K562 (cell line): ENCODE results near the gene LMLN. TPM values are rescaled to one million over a fixed set of nuclear protein-coding genes. Genes with fewer than 3 reads are reported as not detected.

Source experiments
- ATAC-seq: fragments of 200-7000 bp; cut with Tn5 transposase; 3 replicates; pipeline ENCODE4 v1.9.1; 2020; ENCODE audit warnings: moderate library complexity
- BruUV-seq: library from RNA; stranded (reverse); fragments of 400-500 nt; replicated peaks from 2 replicates; lab custom pipeline; 2021; lab: Mats Ljungman, UMichigan
- CTCF ChIA-PET: fragments of 300-600 bp; formaldehyde crosslinking; extraction: SDS; loops from one replicate; lab custom pipeline; 2021; ENCODE audit warnings: low intra/inter-chr PET ratio; lab: Yijun Ruan, JAX
- POLR2A ChIA-PET: fragments of 300-600, 350-650 bp; sonication (Branson Sonifier 250); formaldehyde crosslinking; extraction: SDS; loops from one replicate; lab custom pipeline; 2021; ENCODE audit warnings: antibody characterized with exemption, inconsistent platforms; lab: Yijun Ruan, JAX
- DNase-seq, 4 experiments: peaks; one replicate each; pipeline versions ENCODE4 v3.0.0 to v3.0.0-alpha.2; 2011 to 2018; ENCODE audit warnings: low spot score in 3 of 4, mixed read lengths in 3 of 4; ENCODE audit errors: extremely low read depth in 1 of 4
- FAIRE-seq: peaks from 2 replicates; lab custom pipeline; 2011; peaks lifted over from hg19 to GRCh38; lab: Jason Lieb, UNC
- H2AFZ ChIP-seq: 2 replicates; pipeline ENCODE4 v1.6.0; 2011; ENCODE audit warnings: low read depth, low read length, control low read depth, inconsistent platforms
- H3K27ac ChIP-seq: fragments of 200-600 bp; 3 replicates; pipeline ENCODE4 v1.8.0; 2011; ENCODE audit warnings: low read depth, mild to moderate bottlenecking, control low read depth, inconsistent platforms, low read length, moderate library complexity, mixed read lengths; ENCODE audit errors: extremely low read depth
- H3K27me3 ChIP-seq, 2 experiments: fragments of 300-600 bp in 1 of 2; 2 replicates in 1 of 2; 3 replicates in 1 of 2; pipeline versions ENCODE4 v1.6.0 to v1.8.0; 2011; ENCODE audit warnings: inconsistent platforms in 2 of 2, low read length in 2 of 2, mild to moderate bottlenecking in 1 of 2, mixed read lengths in 1 of 2, moderate library complexity in 1 of 2; ENCODE audit not compliant: control insufficient read depth in 2 of 2, insufficient read depth in 2 of 2
- H3K36me3 ChIP-seq: fragments of 300-600 bp; 3 replicates; pipeline ENCODE4 v1.8.0; 2011; ENCODE audit warnings: mild to moderate bottlenecking, low read length, inconsistent platforms; ENCODE audit not compliant: control insufficient read depth, insufficient read depth
- H3K4me1 ChIP-seq, 2 experiments: fragments of 200-600 bp in 1 of 2; replicated peaks in 1 of 2; 2 replicates in 1 of 2; 3 replicates in 1 of 2; pipeline versions ENCODE4 v1.5.1 to v1.8.0; 2011; ENCODE audit warnings: inconsistent platforms in 2 of 2, low read length in 2 of 2, mild to moderate bottlenecking in 1 of 2, mixed read lengths in 1 of 2, moderate library complexity in 1 of 2; ENCODE audit not compliant: control insufficient read depth in 2 of 2, insufficient read depth in 2 of 2
- H3K4me2 ChIP-seq: 2 replicates; pipeline ENCODE4 v1.6.1; 2011; ENCODE audit warnings: low read length, control low read depth, inconsistent platforms, mixed read lengths; ENCODE audit not compliant: insufficient read depth
- H3K4me3 ChIP-seq: fragments of 200-600 bp; sonication (generic), shearing (Covaris generic); 2 replicates; pipeline ENCODE4 v1.5.1; 2016; ENCODE audit warnings: control low read depth, inconsistent platforms
- H3K79me2 ChIP-seq: fragments of 200-600 bp; 3 replicates; pipeline ENCODE4 v1.8.0; 2011; ENCODE audit warnings: low read length, inconsistent platforms; ENCODE audit not compliant: control insufficient read depth, insufficient read depth
- H3K9ac ChIP-seq, 2 experiments: 2 replicates each; pipeline versions ENCODE4 v1.6.0 to v1.6.1; 2011; ENCODE audit warnings: low read depth in 2 of 2, low read length in 2 of 2, control low read depth in 1 of 2, inconsistent platforms in 1 of 2, mild to moderate bottlenecking in 1 of 2, mixed read lengths in 1 of 2; ENCODE audit not compliant: insufficient read depth in 1 of 2
- H3K9me1 ChIP-seq: one replicate; pipeline ENCODE4 v1.6.0; 2011; ENCODE audit warnings: inconsistent platforms, mild to moderate bottlenecking, low read length, moderate library complexity; ENCODE audit not compliant: control insufficient read depth, insufficient read depth
- H3K9me3 ChIP-seq: replicated peaks from 2 replicates; pipeline ENCODE4 v1.5.1; 2011; ENCODE audit warnings: low read depth, low read length, inconsistent platforms; ENCODE audit not compliant: control insufficient read depth, insufficient read depth
- H4K20me1 ChIP-seq: replicated peaks from 2 replicates; pipeline ENCODE4 v1.6.1; 2011; ENCODE audit warnings: low read length, inconsistent platforms, mixed read lengths; ENCODE audit not compliant: control insufficient read depth, insufficient read depth
- BCLAF1 ChIP-seq, 2 experiments: fragments of 450-650 bp in 1 of 2; IDR thresholded peaks; 2 replicates each; pipeline ENCODE4 v1.6.1; 2011 to 2017; ENCODE audit warnings: low read depth in 2 of 2, antibody characterized with exemption in 1 of 2, borderline replicate concordance in 1 of 2, low read length in 1 of 2, mild to moderate bottlenecking in 1 of 2, mixed read lengths in 1 of 2; ENCODE audit not compliant: control insufficient read depth in 1 of 2
- GATA2 ChIP-seq: sonication (generic); formaldehyde crosslinking; IDR thresholded peaks from 2 replicates; pipeline ENCODE4 v1.4.0; 2020; ENCODE audit warnings: mild to moderate bottlenecking, missing genetic modification reagents
- HDAC3 ChIP-seq: fragments of 450-650 bp; IDR thresholded peaks from 2 replicates; pipeline ENCODE4 v1.6.1; 2018; ENCODE audit warnings: borderline replicate concordance, mild to moderate bottlenecking, moderate library complexity; ENCODE audit not compliant: partially characterized antibody
- HMBOX1 ChIP-seq: sonication (generic); IDR thresholded peaks from 2 replicates; pipeline ENCODE4 v1.6.1; 2016
- LARP7 ChIP-seq: fragments of 450-650 bp; IDR thresholded peaks from 2 replicates; pipeline ENCODE4 v1.6.1; 2016
- POLR2AphosphoS5 ChIP-seq: IDR thresholded peaks from 2 replicates; pipeline ENCODE4 v1.6.1; 2011; ENCODE audit warnings: mild to moderate bottlenecking, low read depth, low read length, moderate library complexity; ENCODE audit not compliant: control insufficient read depth, insufficient read depth
- POLR2B ChIP-seq: fragments of 450-650 bp; IDR thresholded peaks from 2 replicates; pipeline ENCODE4 v1.6.1; 2018; ENCODE audit warnings: low read depth; ENCODE audit not compliant: partially characterized antibody
- PREB ChIP-seq: sonication (generic); formaldehyde crosslinking; IDR thresholded peaks from 2 replicates; pipeline ENCODE4 v1.8.1; 2023; ENCODE audit warnings: mild to moderate bottlenecking, missing genetic modification reagents
- RAD21 ChIP-seq, 2 experiments: fragments of 250-450 bp in 1 of 2; fragments of 450-650 bp in 1 of 2; sonication (Bioruptor Pico) in 1 of 2; formaldehyde crosslinking in 1 of 2; IDR thresholded peaks in 1 of 2; conservative IDR thresholded peaks in 1 of 2; 2 replicates each; pipeline versions ENCODE4 v1.4.0 to v1.8.0; 2020 to 2022; ENCODE audit warnings: mild to moderate bottlenecking in 2 of 2, moderate library complexity in 1 of 2
- SRSF7 ChIP-seq: fragments of 200-400 bp; formaldehyde crosslinking; optimal IDR thresholded peaks from 2 replicates; pipeline ENCODE3; 2017; ENCODE audit warnings: mild to moderate bottlenecking, low read depth, low read length
- SUPT5H ChIP-seq: fragments of 450-650 bp; IDR thresholded peaks from 2 replicates; pipeline ENCODE4 v1.6.1; 2016
- ZBTB17 ChIP-seq: fragments of 450-650 bp; formaldehyde crosslinking; IDR thresholded peaks from 2 replicates; pipeline ENCODE4 v1.4.0; 2020; ENCODE audit warnings: mild to moderate bottlenecking
- ZFX ChIP-seq: sonication (generic); formaldehyde crosslinking; IDR thresholded peaks from 2 replicates; pipeline ENCODE4 v1.8.0; 2022; ENCODE audit warnings: mild to moderate bottlenecking, missing genetic modification reagents, moderate library complexity
- WGBS: fragments of 100-300 bp; shearing (Covaris generic); methylation state at CpG from one replicate; pipeline ENCODE4 v1.1.6; 2016; ENCODE audit warnings: low coverage, mixed read lengths; ENCODE audit not compliant: insufficient coverage; ENCODE audit errors: missing lambda C conversion rate; 5-methylcytosine and 5-hydroxymethylcytosine counted together
- in situ Hi-C: fragments of 300-500 bp; cut with MboI; formaldehyde crosslinking; loops from 4 replicates; pipeline ENCODE4 v1.15.0; 2018; ENCODE audit warnings: inconsistent platforms, mixed read lengths
- intact Hi-C: fragments of 100-400 bp; cut with micrococcal nuclease; formaldehyde crosslinking; loops from 2 replicates; pipeline ENCODE4 v1.14.2; 2022
- polyA plus RNA-seq, 8 experiments: library from polyadenylated mRNA; depleted of rRNA in 4 of 8; stranded (reverse) in 5 of 8; unstranded in 3 of 8; fragments of >200 nt; fragmentation: Nextera tagmentation in 2 of 8; fragmentation: Illumina TruSeq in 1 of 8; extraction: Ambion mirVana in 2 of 8; extraction: Trizol in 1 of 8; gene quantifications; 2 replicates each; pipeline versions ENCODE4 v1.2.1 to v1.2.3, GENCODE V29; 2011 to 2014; ENCODE audit warnings: inconsistent platforms in 1 of 8, missing spikeins in 1 of 8
- total RNA-seq, 7 experiments: library from RNA; depleted of rRNA in 6 of 7; stranded (reverse); fragments of >200 nt in 6 of 7; fragmentation: Illumina TruSeq in 2 of 7; extraction: Trizol in 2 of 7; gene quantifications; 2 replicates each; pipeline versions ENCODE4 v1.2.1 to v1.2.3, GENCODE V29; 2011 to 2021; ENCODE audit warnings: low replicate concordance in 1 of 7
- TF ChIP-seq, protein P1 (sequence below), 2 experiments: IDR thresholded peaks; 2 replicates each; pipeline ENCODE4 v1.6.1; 2012; ENCODE audit warnings: improper control_type of control experiment in 2 of 2, low read depth in 2 of 2, low read length in 2 of 2, borderline replicate concordance in 1 of 2

LMLN gene
- total and polyA plus RNA-seq, 9 of the 15 experiments (the other 6 are each of a cell fraction or from before 2014, with no cell fraction given), result 2.2 to 15.9 (median 6.9) TPM

DNA sequence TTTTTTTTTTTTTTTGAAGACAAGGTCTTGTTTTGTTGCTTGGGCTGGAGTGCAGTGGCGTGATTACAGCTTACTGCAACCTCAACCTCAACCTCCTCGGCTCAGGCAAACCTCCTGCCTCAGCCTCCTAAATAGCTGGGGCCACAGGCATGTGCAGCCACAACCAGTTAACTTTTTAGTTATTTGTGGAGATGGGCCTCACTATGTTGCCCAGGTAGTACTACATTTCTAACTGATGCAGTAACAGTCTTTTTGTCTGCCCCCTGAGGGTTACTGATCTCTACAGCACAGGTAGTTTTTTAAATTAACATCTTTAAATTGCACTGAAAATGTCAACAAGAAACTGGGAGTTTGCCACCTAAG is 3.4 kb upstream of the LMLN start:
- H3K36me3 ChIP-seq, result peaks cover 56% of the 10 kb centered on the region
- peak; percentile 0; the same call in 1 of the 3 replicates for ATAC-seq
- intact Hi-C loops (loop anchor here (10.0 kb wide), 1 partner anchor 222 kb away; the partner anchor contains the start of gene RUBCN), in situ Hi-C loops (no loop called here)
- H3K9me3 ChIP-seq, result no peaks in the 10 kb centered on the region
- ChIA-PET CTCF (no interaction called here), POLR2A (interaction anchor here (0.8 to 1.6 kb wide), 3 partner anchors 23 to 123 kb away, joined by 3 to 5 read pairs (median 4); no protein-coding TSS in a partner anchor)
- peaks cover 34 to 41% of the 10 kb centered on the region in 2 experiments for H3K4me1 ChIP-seq
- no peak overlapping the region for H3K4me3 ChIP-seq
- peak in 1 of 4 experiments; percentile 46 for DNase-seq
- H4K20me1 ChIP-seq, result peaks cover 17% of the 10 kb centered on the region; the same call in 1 of the 2 replicates
- peak overlapping the region; percentile 91; the same call in 2 of the 3 replicates for H3K27ac ChIP-seq
- 46% methylated on average over 2 of the region's 2 CpGs for WGBS
- H3K9ac ChIP-seq, result peak overlapping the region in 1 of 2 experiments; percentile 89; a peak in 1 of 4 replicates
- no peaks in the 10 kb centered on the region for H3K9me1 ChIP-seq
- BruUV-seq, result no TSS peak
- H3K27me3 ChIP-seq, result no peaks in the 10 kb centered on the region
- H3K79me2 ChIP-seq, result peaks cover 74% of the 10 kb centered on the region
- H3K4me2 ChIP-seq, result no peak overlapping the region
- H2AFZ ChIP-seq, result no peak overlapping the region
- no peak for FAIRE-seq
- TF ChIP-seq ZBTB17 (no peak), HDAC3 (no peak), POLR2AphosphoS5 (peak; percentile 17; the same call in 1 of the 2 replicates), GATA2 (no peak), BCLAF1 (IDR thresholded peaks at IDR 0.05; ENCODE audit: borderline replicate concordance in 1 of 2, control insufficient read depth in 1 of 2, low read depth in 2 of 2, low read length in 1 of 2) (peak in 1 of 2 experiments; percentile 33; a peak in 1 of 4 replicates), ZFX (CRISPR knock-in tag) (0 out of 2 replicates have a peak, but pooled peaks have one; percentile 13), PREB (peak; percentile 68; the same call in 1 of the 2 replicates), HMBOX1 (no peak; the same call in 1 of the 2 replicates), RAD21 (CRISPR knock-in tag; conservative IDR thresholded peaks at IDR 0.05 in 1 of 2, IDR thresholded peaks at IDR 0.05 in 1 of 2) (no peak), POLR2B (peak; percentile 0), SUPT5H (peak; percentile 7; the same call in 1 of the 2 replicates), SRSF7 (no peak), LARP7 (no peak)
- TF ChIP-seq, protein P1, sequence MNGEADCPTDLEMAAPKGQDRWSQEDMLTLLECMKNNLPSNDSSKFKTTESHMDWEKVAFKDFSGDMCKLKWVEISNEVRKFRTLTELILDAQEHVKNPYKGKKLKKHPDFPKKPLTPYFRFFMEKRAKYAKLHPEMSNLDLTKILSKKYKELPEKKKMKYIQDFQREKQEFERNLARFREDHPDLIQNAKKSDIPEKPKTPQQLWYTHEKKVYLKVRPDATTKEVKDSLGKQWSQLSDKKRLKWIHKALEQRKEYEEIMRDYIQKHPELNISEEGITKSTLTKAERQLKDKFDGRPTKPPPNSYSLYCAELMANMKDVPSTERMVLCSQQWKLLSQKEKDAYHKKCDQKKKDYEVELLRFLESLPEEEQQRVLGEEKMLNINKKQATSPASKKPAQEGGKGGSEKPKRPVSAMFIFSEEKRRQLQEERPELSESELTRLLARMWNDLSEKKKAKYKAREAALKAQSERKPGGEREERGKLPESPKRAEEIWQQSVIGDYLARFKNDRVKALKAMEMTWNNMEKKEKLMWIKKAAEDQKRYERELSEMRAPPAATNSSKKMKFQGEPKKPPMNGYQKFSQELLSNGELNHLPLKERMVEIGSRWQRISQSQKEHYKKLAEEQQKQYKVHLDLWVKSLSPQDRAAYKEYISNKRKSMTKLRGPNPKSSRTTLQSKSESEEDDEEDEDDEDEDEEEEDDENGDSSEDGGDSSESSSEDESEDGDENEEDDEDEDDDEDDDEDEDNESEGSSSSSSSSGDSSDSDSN (IDR thresholded peaks at IDR 0.05; ENCODE audit: borderline replicate concordance in 1 of 2, low read depth in 2 of 2, low read length in 2 of 2), result no peak
